Activated CD4-positive, alpha-beta T cell treated with anti-CD3 and anti-CD28 coated beads, Interleukin-2, amount 10 ng/mL, durations not matched to agents 7 days and 5 days (primary cell): Measurements from ENCODE around the gene C1orf56. TPM values are rescaled to one million over a fixed set of nuclear protein-coding genes. Genes with fewer than 3 reads are reported as not detected.
"Not testable (repeated sequence)": the region's sequence is repeated elsewhere in the genome, so short reads cannot be mapped to it uniquely, and the experiment has no call there.

Experiments
- CTCF ChIA-PET: fragments of 350-600 bp; sonication (Branson Sonifier 250); formaldehyde crosslinking; loops from one replicate; lab custom pipeline; 2021; ENCODE audit warnings: antibody characterized with exemption; lab: Charles Lee
- POLR2A ChIA-PET: fragments of 350-600 bp; sonication (Branson Sonifier 250); formaldehyde crosslinking; loops from one replicate; lab custom pipeline; 2021; ENCODE audit warnings: antibody characterized with exemption; lab: Charles Lee
- DNase-seq: peaks from one replicate; pipeline ENCODE4 v3.0.0-alpha.2; 2020
- H3K27ac Mint-ChIP-seq: one replicate; pipeline ENCODE4 v1.8.0; 2021; ENCODE audit warnings: mild to moderate bottlenecking, moderate library complexity, mixed read lengths
- H3K27me3 Mint-ChIP-seq: one replicate; pipeline ENCODE4 v1.8.0; 2021; ENCODE audit warnings: mixed read lengths
- H3K36me3 Mint-ChIP-seq: one replicate; pipeline ENCODE4 v1.8.0; 2021; ENCODE audit warnings: low read depth, mixed read lengths
- H3K4me1 Mint-ChIP-seq: one replicate; pipeline ENCODE4 v1.8.0; 2021; ENCODE audit warnings: mixed read lengths
- H3K4me3 Mint-ChIP-seq: one replicate; pipeline ENCODE4 v1.8.0; 2021; ENCODE audit warnings: mild to moderate bottlenecking, moderate library complexity, mixed read lengths
- H3K9me3 Mint-ChIP-seq: one replicate; pipeline ENCODE4 v1.8.0; 2021; ENCODE audit warnings: mixed read lengths
- total RNA-seq, 2 experiments: library from RNA; stranded (reverse); gene quantifications; one replicate each; pipeline ENCODE4 v1.2.3, GENCODE V29; 2021

C1orf56 gene
- total RNA-seq, 2 experiments from 2014 or later = 0.62 to 1.3 TPM

- Mint-ChIP-seq H3K4me3 (peak within 1 kb of the TSS; percentile 97), H3K27ac (peak within 1 kb of the TSS; percentile 99), H3K36me3 (peaks cover 17% of the 10 kb centered on the region), H3K4me1 (peaks cover 24% of the 10 kb centered on the region), H3K27me3 (no peaks in the 10 kb centered on the region), H3K9me3 (no peaks in the 10 kb centered on the region)
- ChIA-PET POLR2A (interaction anchor here (0.6 kb wide), 1 partner anchor 707 kb away, joined by 4 read pairs; the partner anchor contains the start of gene RPRD2), CTCF (interaction anchor here (0.7 to 2.9 kb wide), 27 partner anchors 9 to 713 kb away, joined by 3 to 15 read pairs (median 4); partner anchors contain the start of genes C1orf56, CDC42SE1, MLLT11 and TNFAIP8L2)
- peak; percentile 86 for DNase-seq
These were observed 23.1 kb downstream of the C1orf56 start, which contains the start of gene GABPB2 for GRCh38 chr1:151070474-151071276. Gene GABPB2, plus strand, starts transcription at chr1:151070761. Its CDS starts 17,429 bp downstream, at chr1:151088190.

GRCh38 chr1:151072224-151072623, 24.7 kb downstream of the C1orf56 start:
- POLR2A ChIA-PET = no interaction called here
- H3K4me3 Mint-ChIP-seq = peak overlapping the region; percentile 97
- peak overlapping the region; percentile 99 for H3K27ac Mint-ChIP-seq
- peaks cover 16% of the 10 kb centered on the region for H3K36me3 Mint-ChIP-seq
- no peaks in the 10 kb centered on the region for H3K9me3 Mint-ChIP-seq
- CTCF ChIA-PET = interaction anchor here (0.6 to 2.9 kb wide), 10 partner anchors 12 to 180 kb away, joined by 3 to 14 read pairs (median 5); partner anchors contain the start of genes C1orf56 and CDC42SE1
- no peak for DNase-seq
- H3K4me1 Mint-ChIP-seq = peaks cover 24% of the 10 kb centered on the region
- H3K27me3 Mint-ChIP-seq = no peaks in the 10 kb centered on the region

- CTCF ChIA-PET = interaction anchor here (0.7 to 1.5 kb wide), 5 partner anchors 10 to 57 kb away, joined by 3 to 5 read pairs (median 3); no protein-coding TSS in a partner anchor
- H3K27me3 Mint-ChIP-seq = no peaks in the 10 kb centered on the region
- no peaks in the 10 kb centered on the region for H3K4me1 Mint-ChIP-seq
- no peaks in the 10 kb centered on the region for H3K9me3 Mint-ChIP-seq
- H3K27ac Mint-ChIP-seq = no peak overlapping the region
- no peak for DNase-seq
- H3K36me3 Mint-ChIP-seq = peaks cover 4% of the 10 kb centered on the region
- POLR2A ChIA-PET = no interaction called here
- no peak overlapping the region for H3K4me3 Mint-ChIP-seq
These were observed 38.5 kb downstream of the C1orf56 start for GRCh38 chr1:151085953-151086559.

GRCh38 chr1:151097426-151097825, 49.9 kb downstream of the C1orf56 start:
- H3K36me3 Mint-ChIP-seq, H3K9me3 Mint-ChIP-seq: not testable (repeated sequence)
- CTCF ChIA-PET = interaction anchor here (0.6 to 2.0 kb wide), 7 partner anchors 9 to 72 kb away, joined by 3 to 7 read pairs (median 3); partner anchors contain the start of gene GABPB2

GRCh38 chr1:151098126-151098525, 50.6 kb downstream of the C1orf56 start:
- CTCF ChIA-PET = interaction anchor here (0.6 to 2.0 kb wide), 6 partner anchors 10 to 49 kb away, joined by 3 to 7 read pairs (median 4); partner anchors contain the start of gene GABPB2
- no peak overlapping the region for H3K27ac Mint-ChIP-seq
- no peaks in the 10 kb centered on the region for H3K9me3 Mint-ChIP-seq
- H3K4me3 Mint-ChIP-seq = no peak overlapping the region
- DNase-seq = no peak
- no peaks in the 10 kb centered on the region for H3K4me1 Mint-ChIP-seq
- peaks cover 4% of the 10 kb centered on the region for H3K36me3 Mint-ChIP-seq
- POLR2A ChIA-PET = no interaction called here
- no peaks in the 10 kb centered on the region for H3K27me3 Mint-ChIP-seq

More at GRCh38 chr1:151097426-151097825, 49.9 kb downstream of the C1orf56 start:
- H3K4me1 Mint-ChIP-seq, H3K27me3 Mint-ChIP-seq, H3K27ac Mint-ChIP-seq, H3K4me3 Mint-ChIP-seq, POLR2A ChIA-PET, DNase-seq: not testable (repeated sequence)

Other genes starting within 250 kb of the C1orf56 start
- 1 to 10 TPM; 5.1 to 5.8 TPM for gene CTSK, start 239.5 kb upstream of the C1orf56 start, total RNA-seq
- 10 to 100 TPM; 38.6 to 40.5 TPM for gene ARNT, start 171.2 kb upstream of the C1orf56 start, total RNA-seq
- gene CTXND2, start 160.6 kb upstream of the C1orf56 start, total RNA-seq = not detected
- 10 to 100 TPM; 51.1 to 58.1 TPM for gene SETDB1, start 121.4 kb upstream of the C1orf56 start, total RNA-seq
- 100 to 1,000 TPM; 173 to 192 TPM for gene CERS2, start 72.9 kb upstream of the C1orf56 start, total RNA-seq
- gene ANXA9, start 65.5 kb upstream of the C1orf56 start, total RNA-seq = under 1 TPM in 1 of 2 experiments, not detected in 1; 0.10 TPM
- gene MINDY1, start 40.8 kb upstream of the C1orf56 start, total RNA-seq = 10 to 100 TPM; 23.9 to 24.3 TPM
- 10 to 100 TPM; 18.8 to 19.1 TPM for gene PRUNE1, start 39.3 kb upstream of the C1orf56 start, total RNA-seq
- 1 to 10 TPM in 1 of 2 experiments, under 1 TPM in 1; 0.99 to 1.5 TPM for gene BNIPL, start 11.2 kb upstream of the C1orf56 start, total RNA-seq
- 100 to 1,000 TPM; 350 to 360 TPM for gene CDC42SE1, start 11.9 kb downstream of the C1orf56 start, total RNA-seq
- 1 to 10 TPM; 3.6 to 4.7 TPM for gene MLLT11, start 12.6 kb downstream of the C1orf56 start, total RNA-seq
- gene GABPB2, start 23.0 kb downstream of the C1orf56 start, total RNA-seq = 10 to 100 TPM; 28.1 to 30.9 TPM
- gene SEMA6C, start 98.9 kb downstream of the C1orf56 start, total RNA-seq = 1 to 10 TPM; 3.8 TPM
- gene TNFAIP8L2, start 108.9 kb downstream of the C1orf56 start, total RNA-seq = 10 to 100 TPM; 33.7 to 38.4 TPM
- 1 to 10 TPM; 4.0 to 4.9 TPM for gene LYSMD1, start 118.2 kb downstream of the C1orf56 start, total RNA-seq
- 10 to 100 TPM; 63.7 to 70.9 TPM for gene SCNM1, start 118.4 kb downstream of the C1orf56 start, total RNA-seq
- 1 to 10 TPM; 2.0 to 2.7 TPM for gene TMOD4, start 128.2 kb downstream of the C1orf56 start, total RNA-seq
- gene VPS72, start 142.4 kb downstream of the C1orf56 start, total RNA-seq = 10 to 100 TPM; 77.1 to 79.6 TPM
- gene PIP5K1A, start 150.8 kb downstream of the C1orf56 start, total RNA-seq = 10 to 100 TPM; 61.6 to 63.4 TPM
- 100 to 1,000 TPM; 170 to 190 TPM for gene PSMD4, start 207.0 kb downstream of the C1orf56 start, total RNA-seq
- gene ZNF687, start 234.5 kb downstream of the C1orf56 start, total RNA-seq = 10 to 100 TPM; 27.4 to 27.7 TPM